ENCODE measurements around the gene RBM19.

Gene RBM19

GRCh38 chr12:113974006-113974405 is 7.9 kb upstream of the RBM19 start:
- Histone ChIP-seq H3K36me3 (ENCODE audit: control insufficient read depth in 1 of 2, insufficient read depth in 2 of 2, low read length in 2 of 2) (no peaks in the 10 kb centered on the region), H3K9ac (ENCODE audit: low read depth in 1 of 2, low read length in 2 of 2) (no peak overlapping the region), H3K27me3 (ENCODE audit: control insufficient read depth in 1 of 2, insufficient read depth in 2 of 2, low read length in 2 of 2) (peaks cover 6 to 9% of the 10 kb centered on the region in 2 donors), H3K4me1 (ENCODE audit: control insufficient read depth in 1 of 2, insufficient read depth in 2 of 2, low read length in 2 of 2) (no peaks in the 10 kb centered on the region), H3K9me3 (ENCODE audit: control insufficient read depth in 1 of 2, low read length in 2 of 2) (no peaks in the 10 kb centered on the region), H3K4me3 (ENCODE audit: low read depth in 1 of 2, low read length in 2 of 2) (no peak overlapping the region), H3K27ac (ENCODE audit: low read depth, low read length) (no peak overlapping the region)

- H3K4me1 ChIP-seq (ENCODE audit: control insufficient read depth in 1 of 2, insufficient read depth in 2 of 2, low read length in 2 of 2), result no peaks in the 10 kb centered on the region
- H3K36me3 ChIP-seq (ENCODE audit: control insufficient read depth in 1 of 2, insufficient read depth in 2 of 2, low read length in 2 of 2), result no peaks in the 10 kb centered on the region
- peaks cover 7 to 9% of the 10 kb centered on the region in 2 donors for H3K27me3 ChIP-seq (ENCODE audit: control insufficient read depth in 1 of 2, insufficient read depth in 2 of 2, low read length in 2 of 2)
- no peak overlapping the region for H3K4me3 ChIP-seq (ENCODE audit: low read depth in 1 of 2, low read length in 2 of 2)
- no peak overlapping the region for H3K9ac ChIP-seq (ENCODE audit: low read depth in 1 of 2, low read length in 2 of 2)
- no peak overlapping the region for H3K27ac ChIP-seq (ENCODE audit: low read depth, low read length)
- H3K9me3 ChIP-seq (ENCODE audit: control insufficient read depth in 1 of 2, low read length in 2 of 2), result no peaks in the 10 kb centered on the region
Measured at GRCh38 chr12:113973109-113973904, 7.2 kb upstream of the RBM19 start.

- Histone ChIP-seq H3K27ac (ENCODE audit: low read depth, low read length) (no peak overlapping the region), H3K9ac (ENCODE audit: low read depth in 1 of 2, low read length in 2 of 2) (no peak overlapping the region), H3K27me3 (ENCODE audit: control insufficient read depth in 1 of 2, insufficient read depth in 2 of 2, low read length in 2 of 2) (peaks cover 4 to 9% of the 10 kb centered on the region in 2 donors), H3K4me1 (ENCODE audit: control insufficient read depth in 1 of 2, insufficient read depth in 2 of 2, low read length in 2 of 2) (peaks cover 7 to 9% of the 10 kb centered on the region in 2 donors), H3K4me3 (ENCODE audit: low read depth in 1 of 2, low read length in 2 of 2) (no peak overlapping the region), H3K36me3 (ENCODE audit: control insufficient read depth in 1 of 2, insufficient read depth in 2 of 2, low read length in 2 of 2) (no peaks in the 10 kb centered on the region), H3K9me3 (ENCODE audit: control insufficient read depth in 1 of 2, low read length in 2 of 2) (no peaks in the 10 kb centered on the region)
Measured at GRCh38 chr12:113971392-113971791, 5.3 kb upstream of the RBM19 start.

GRCh38 chr12:113970211-113970610 is 4.1 kb upstream of the RBM19 start:
- H3K4me3 ChIP-seq (ENCODE audit: low read depth in 1 of 2, low read length in 2 of 2), result no peak overlapping the region
- H3K27me3 ChIP-seq (ENCODE audit: control insufficient read depth in 1 of 2, insufficient read depth in 2 of 2, low read length in 2 of 2), result peaks cover 4 to 5% of the 10 kb centered on the region in 2 donors
- peaks cover 13 to 15% of the 10 kb centered on the region in 2 donors for H3K4me1 ChIP-seq (ENCODE audit: control insufficient read depth in 1 of 2, insufficient read depth in 2 of 2, low read length in 2 of 2)
- H3K36me3 ChIP-seq (ENCODE audit: control insufficient read depth in 1 of 2, insufficient read depth in 2 of 2, low read length in 2 of 2), result no peaks in the 10 kb centered on the region
- H3K9ac ChIP-seq (ENCODE audit: low read depth in 1 of 2, low read length in 2 of 2), result no peak overlapping the region
- no peaks in the 10 kb centered on the region for H3K9me3 ChIP-seq (ENCODE audit: control insufficient read depth in 1 of 2, low read length in 2 of 2)
- H3K27ac ChIP-seq (ENCODE audit: low read depth, low read length), result no peak overlapping the region

- peak overlapping the region; percentile 97 for H3K4me3 ChIP-seq (ENCODE audit: low read depth in 1 of 2, low read length in 2 of 2)
- H3K27me3 ChIP-seq (ENCODE audit: control insufficient read depth in 1 of 2, insufficient read depth in 2 of 2, low read length in 2 of 2), result peaks cover 0 to 4% of the 10 kb centered on the region in 2 donors
- H3K36me3 ChIP-seq (ENCODE audit: control insufficient read depth in 1 of 2, insufficient read depth in 2 of 2, low read length in 2 of 2), result peaks cover 1 to 3% of the 10 kb centered on the region in 2 donors
- no peak overlapping the region for H3K27ac ChIP-seq (ENCODE audit: low read depth, low read length)
- peaks cover 15 to 19% of the 10 kb centered on the region in 2 donors for H3K4me1 ChIP-seq (ENCODE audit: control insufficient read depth in 1 of 2, insufficient read depth in 2 of 2, low read length in 2 of 2)
- H3K9ac ChIP-seq (ENCODE audit: low read depth in 1 of 2, low read length in 2 of 2), result no peak overlapping the region
- no peaks in the 10 kb centered on the region for H3K9me3 ChIP-seq (ENCODE audit: control insufficient read depth in 1 of 2, low read length in 2 of 2)
Measured at GRCh38 chr12:113967368-113967767, 1.2 kb upstream of the RBM19 start.

- Histone ChIP-seq H3K4me3 (ENCODE audit: low read depth in 1 of 2, low read length in 2 of 2) (no peak overlapping the region), H3K36me3 (ENCODE audit: control insufficient read depth in 1 of 2, insufficient read depth in 2 of 2, low read length in 2 of 2) (peaks cover 36 to 49% of the 10 kb centered on the region in 2 donors), H3K4me1 (ENCODE audit: control insufficient read depth in 1 of 2, insufficient read depth in 2 of 2, low read length in 2 of 2) (peaks cover 15 to 19% of the 10 kb centered on the region in 2 donors), H3K27me3 (ENCODE audit: control insufficient read depth in 1 of 2, insufficient read depth in 2 of 2, low read length in 2 of 2) (no peaks in the 10 kb centered on the region), H3K9ac (ENCODE audit: low read depth in 1 of 2, low read length in 2 of 2) (no peak overlapping the region), H3K27ac (ENCODE audit: low read depth, low read length) (no peak overlapping the region), H3K9me3 (ENCODE audit: control insufficient read depth in 1 of 2, low read length in 2 of 2) (no peaks in the 10 kb centered on the region)
Measured at GRCh38 chr12:113962733-113963132, 3.4 kb downstream of the RBM19 start.

GRCh38 chr12:113961921-113962710 is 4.0 kb downstream of the RBM19 start:
- no peaks in the 10 kb centered on the region for H3K9me3 ChIP-seq (ENCODE audit: control insufficient read depth in 1 of 2, low read length in 2 of 2)
- H3K36me3 ChIP-seq (ENCODE audit: control insufficient read depth in 1 of 2, insufficient read depth in 2 of 2, low read length in 2 of 2), result peaks cover 39 to 52% of the 10 kb centered on the region in 2 donors
- no peak overlapping the region for H3K9ac ChIP-seq (ENCODE audit: low read depth in 1 of 2, low read length in 2 of 2)
- no peaks in the 10 kb centered on the region for H3K27me3 ChIP-seq (ENCODE audit: control insufficient read depth in 1 of 2, insufficient read depth in 2 of 2, low read length in 2 of 2)
- no peak overlapping the region for H3K27ac ChIP-seq (ENCODE audit: low read depth, low read length)
- H3K4me1 ChIP-seq (ENCODE audit: control insufficient read depth in 1 of 2, insufficient read depth in 2 of 2, low read length in 2 of 2), result peaks cover 15 to 17% of the 10 kb centered on the region in 2 donors
- no peak overlapping the region for H3K4me3 ChIP-seq (ENCODE audit: low read depth in 1 of 2, low read length in 2 of 2)

- peaks cover under 1 to 2% of the 10 kb centered on the region in 2 donors for H3K4me1 ChIP-seq (ENCODE audit: control insufficient read depth in 1 of 2, insufficient read depth in 2 of 2, low read length in 2 of 2)
- peaks cover 50 to 70% of the 10 kb centered on the region in 2 donors for H3K36me3 ChIP-seq (ENCODE audit: control insufficient read depth in 1 of 2, insufficient read depth in 2 of 2, low read length in 2 of 2)
- no peaks in the 10 kb centered on the region for H3K9me3 ChIP-seq (ENCODE audit: control insufficient read depth in 1 of 2, low read length in 2 of 2)
- no peak overlapping the region for H3K27ac ChIP-seq (ENCODE audit: low read depth, low read length)
- no peaks in the 10 kb centered on the region for H3K27me3 ChIP-seq (ENCODE audit: control insufficient read depth in 1 of 2, insufficient read depth in 2 of 2, low read length in 2 of 2)
- H3K4me3 ChIP-seq (ENCODE audit: low read depth in 1 of 2, low read length in 2 of 2), result no peak overlapping the region
- H3K9ac ChIP-seq (ENCODE audit: low read depth in 1 of 2, low read length in 2 of 2), result no peak overlapping the region
Measured at GRCh38 chr12:113960030-113960429, 6.1 kb downstream of the RBM19 start.

GRCh38 chr12:113959096-113959495 is 7.0 kb downstream of the RBM19 start:
- Histone ChIP-seq H3K27me3 (ENCODE audit: control insufficient read depth in 1 of 2, insufficient read depth in 2 of 2, low read length in 2 of 2) (no peaks in the 10 kb centered on the region), H3K27ac (ENCODE audit: low read depth, low read length) (no peak overlapping the region), H3K4me1 (ENCODE audit: control insufficient read depth in 1 of 2, insufficient read depth in 2 of 2, low read length in 2 of 2) (no peaks in the 10 kb centered on the region), H3K9me3 (ENCODE audit: control insufficient read depth in 1 of 2, low read length in 2 of 2) (no peaks in the 10 kb centered on the region), H3K4me3 (ENCODE audit: low read depth in 1 of 2, low read length in 2 of 2) (no peak overlapping the region), H3K36me3 (ENCODE audit: control insufficient read depth in 1 of 2, insufficient read depth in 2 of 2, low read length in 2 of 2) (peaks cover 55 to 78% of the 10 kb centered on the region in 2 donors), H3K9ac (ENCODE audit: low read depth in 1 of 2, low read length in 2 of 2) (no peak overlapping the region)

GRCh38 chr12:113958108-113958507 is 8.0 kb downstream of the RBM19 start:
- Histone ChIP-seq H3K36me3 (ENCODE audit: control insufficient read depth in 1 of 2, insufficient read depth in 2 of 2, low read length in 2 of 2) (peaks cover 55 to 86% of the 10 kb centered on the region in 2 donors), H3K27ac (ENCODE audit: low read depth, low read length) (no peak overlapping the region), H3K9me3 (ENCODE audit: control insufficient read depth in 1 of 2, low read length in 2 of 2) (no peaks in the 10 kb centered on the region), H3K27me3 (ENCODE audit: control insufficient read depth in 1 of 2, insufficient read depth in 2 of 2, low read length in 2 of 2) (no peaks in the 10 kb centered on the region), H3K4me1 (ENCODE audit: control insufficient read depth in 1 of 2, insufficient read depth in 2 of 2, low read length in 2 of 2) (no peaks in the 10 kb centered on the region), H3K9ac (ENCODE audit: low read depth in 1 of 2, low read length in 2 of 2) (no peak overlapping the region), H3K4me3 (ENCODE audit: low read depth in 1 of 2, low read length in 2 of 2) (no peak overlapping the region)
